Activated CD8-positive, alpha-beta memory T cell treated with anti-CD3 and anti-CD28 coated beads, Interleukin-2, amount 10 ng/mL, durations not matched to agents 7 days and 5 days (primary cell): ENCODE measurements around the gene PRKCQ. TPM values are rescaled to one million over a fixed set of nuclear protein-coding genes. Genes with fewer than 3 reads are reported as not detected.
"Not testable (repeated sequence)": the region's sequence is repeated elsewhere in the genome, so short reads cannot be mapped to it uniquely, and the experiment has no call there.

Experiments
- ATAC-seq: fragments of 150-1000 bp; cut with Tn5 transposase; one replicate; pipeline ENCODE4 v1.10.0; 2021; ENCODE audit warnings: moderate library complexity
- CTCF ChIA-PET: fragments of 350-600 bp; sonication (Branson Sonifier 250); formaldehyde crosslinking; loops from one replicate; lab custom pipeline; 2021; ENCODE audit warnings: antibody characterized with exemption; lab: Charles Lee
- DNase-seq: peaks from one replicate; pipeline ENCODE4 v3.0.0-alpha.2; 2020
- H3K27ac Mint-ChIP-seq: one replicate; pipeline ENCODE4 v1.8.0; 2021; ENCODE audit warnings: mild to moderate bottlenecking, mixed read lengths
- H3K27me3 Mint-ChIP-seq: one replicate; pipeline ENCODE4 v1.8.0; 2021; ENCODE audit warnings: mixed read lengths
- H3K36me3 Mint-ChIP-seq: one replicate; pipeline ENCODE4 v1.8.0; 2021; ENCODE audit warnings: mild to moderate bottlenecking, mixed read lengths
- H3K4me1 Mint-ChIP-seq: one replicate; pipeline ENCODE4 v1.8.0; 2021; ENCODE audit warnings: mixed read lengths
- H3K4me3 Mint-ChIP-seq: one replicate; pipeline ENCODE4 v1.8.0; 2021; ENCODE audit warnings: mild to moderate bottlenecking, moderate library complexity, mixed read lengths
- H3K9me3 Mint-ChIP-seq: one replicate; pipeline ENCODE4 v1.8.0; 2022; ENCODE audit warnings: low read depth, mixed read lengths
- total RNA-seq, 2 experiments: library from RNA; stranded (reverse); gene quantifications; one replicate each; pipeline ENCODE4 v1.2.3, GENCODE V29; 2021

PRKCQ gene
- total RNA-seq, 2 experiments from 2014 or later, result 51.0 to 58.7 TPM

DNA sequence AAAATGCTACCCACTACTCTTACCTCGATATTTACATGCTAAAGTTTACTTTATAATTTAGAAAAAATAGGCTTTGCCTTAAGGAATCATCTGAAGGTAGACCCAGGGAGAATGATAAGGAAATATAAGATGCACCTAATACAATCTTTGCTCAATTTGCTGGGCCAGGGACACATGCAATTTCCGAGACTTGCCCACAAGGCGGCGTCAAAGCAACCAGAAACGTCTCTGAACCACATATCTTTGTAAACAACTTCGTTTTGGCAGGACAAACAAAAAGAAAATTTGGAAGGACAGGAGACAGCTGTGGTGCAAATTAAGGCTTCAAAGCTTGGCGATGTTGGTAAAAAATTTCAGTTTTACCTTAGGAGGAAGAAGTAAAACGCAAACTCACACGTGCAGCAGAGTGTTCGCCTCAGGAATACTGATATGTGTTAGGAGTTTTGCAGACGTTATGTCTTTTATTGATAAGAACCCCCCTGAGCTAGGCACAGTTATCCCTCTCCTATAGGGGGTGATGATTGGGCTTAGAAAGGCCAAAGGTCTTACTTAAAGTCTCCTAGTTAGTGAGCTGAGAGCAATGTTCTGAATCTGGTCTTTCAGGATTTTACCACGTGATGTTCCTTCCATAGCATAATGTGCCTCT lies 134.3 kb downstream of the PRKCQ start:
- peak; percentile 78 for DNase-seq
- peak; percentile 66 for ATAC-seq
- Mint-ChIP-seq H3K36me3 (peaks cover 55% of the 10 kb centered on the region), H3K27me3 (no peaks in the 10 kb centered on the region), H3K9me3 (no peaks in the 10 kb centered on the region), H3K4me3 (no peak overlapping the region), H3K4me1 (peaks cover 39% of the 10 kb centered on the region), H3K27ac (peak overlapping the region; percentile 58)
- CTCF ChIA-PET, result interaction anchor here (0.6 to 2.3 kb wide), 31 partner anchors 9 to 243 kb away, joined by 3 to 16 read pairs (median 4); partner anchors contain the start of gene PFKFB3

DNA sequence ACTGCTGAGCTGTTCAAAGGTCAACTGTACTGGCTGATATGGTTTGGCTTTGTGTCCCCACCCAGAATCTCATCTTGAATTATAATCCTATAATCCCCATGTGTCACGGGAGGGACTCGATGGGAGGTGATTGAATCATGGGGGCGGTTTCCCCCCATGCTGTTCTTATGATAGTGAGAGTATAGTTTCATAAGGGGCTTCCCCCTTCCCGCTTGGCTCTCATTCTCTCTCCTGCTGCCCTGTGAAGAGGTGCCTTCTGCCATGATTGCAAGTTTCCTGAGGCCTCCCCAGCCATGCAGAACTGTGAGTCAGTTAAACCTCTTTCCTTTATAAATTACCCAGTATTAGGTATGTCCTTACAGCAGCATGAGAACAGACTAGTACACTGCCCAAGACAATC lies 140.2 kb downstream of the PRKCQ start:
- H3K27ac Mint-ChIP-seq, H3K9me3 Mint-ChIP-seq, DNase-seq, ATAC-seq, H3K27me3 Mint-ChIP-seq, H3K4me3 Mint-ChIP-seq: not testable (repeated sequence)
- Mint-ChIP-seq H3K36me3 (peaks cover 61% of the 10 kb centered on the region), H3K4me1 (peaks cover 35% of the 10 kb centered on the region)
- CTCF ChIA-PET, result interaction anchor here (0.8 to 1.2 kb wide), 2 partner anchors 32 to 228 kb away, joined by 3 read pairs; no protein-coding TSS in a partner anchor

DNA sequence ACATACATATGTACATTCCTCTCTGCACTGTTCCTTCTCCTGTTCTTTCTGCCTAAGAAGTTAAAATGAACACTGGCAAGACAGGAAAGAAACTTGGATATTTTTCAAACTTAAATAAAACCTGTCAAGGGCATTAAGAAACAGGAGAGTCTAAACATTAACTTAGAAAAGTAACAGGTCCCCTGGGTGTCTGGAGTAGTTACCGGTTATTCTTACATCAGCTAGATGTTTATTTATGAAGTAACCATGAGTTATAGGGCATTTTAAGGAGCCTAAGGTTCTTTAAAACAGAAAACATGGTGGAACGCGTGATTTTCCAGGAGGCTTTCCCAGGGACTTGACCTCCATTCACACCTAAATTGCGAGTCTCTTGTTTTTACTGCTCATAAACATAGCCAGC lies 148.2 kb downstream of the PRKCQ start:
- H3K9me3 Mint-ChIP-seq, result no peaks in the 10 kb centered on the region
- H3K4me3 Mint-ChIP-seq, result no peak overlapping the region
- H3K36me3 Mint-ChIP-seq, result peaks cover 51% of the 10 kb centered on the region
- CTCF ChIA-PET, result interaction anchor here (1.1 kb wide), 1 partner anchor 14 kb away, joined by 3 read pairs; no protein-coding TSS in a partner anchor
- DNase-seq, result peak; percentile 27
- H3K4me1 Mint-ChIP-seq, result peaks cover 5% of the 10 kb centered on the region
- ATAC-seq, result no peak
- no peak overlapping the region for H3K27ac Mint-ChIP-seq
- no peaks in the 10 kb centered on the region for H3K27me3 Mint-ChIP-seq

GRCh38 chr10:6431186-6431585 lies 148.9 kb downstream of the PRKCQ start:
- Mint-ChIP-seq H3K27ac (no peak overlapping the region), H3K4me1 (peaks cover under 1% of the 10 kb centered on the region), H3K27me3 (no peaks in the 10 kb centered on the region), H3K36me3 (peaks cover 48% of the 10 kb centered on the region), H3K4me3 (no peak overlapping the region), H3K9me3 (no peaks in the 10 kb centered on the region)
- ATAC-seq (no peak), DNase-seq (peak; percentile 15)
- CTCF ChIA-PET, result interaction anchor here (1.1 kb wide), 1 partner anchor 15 kb away, joined by 3 read pairs; no protein-coding TSS in a partner anchor

DNA sequence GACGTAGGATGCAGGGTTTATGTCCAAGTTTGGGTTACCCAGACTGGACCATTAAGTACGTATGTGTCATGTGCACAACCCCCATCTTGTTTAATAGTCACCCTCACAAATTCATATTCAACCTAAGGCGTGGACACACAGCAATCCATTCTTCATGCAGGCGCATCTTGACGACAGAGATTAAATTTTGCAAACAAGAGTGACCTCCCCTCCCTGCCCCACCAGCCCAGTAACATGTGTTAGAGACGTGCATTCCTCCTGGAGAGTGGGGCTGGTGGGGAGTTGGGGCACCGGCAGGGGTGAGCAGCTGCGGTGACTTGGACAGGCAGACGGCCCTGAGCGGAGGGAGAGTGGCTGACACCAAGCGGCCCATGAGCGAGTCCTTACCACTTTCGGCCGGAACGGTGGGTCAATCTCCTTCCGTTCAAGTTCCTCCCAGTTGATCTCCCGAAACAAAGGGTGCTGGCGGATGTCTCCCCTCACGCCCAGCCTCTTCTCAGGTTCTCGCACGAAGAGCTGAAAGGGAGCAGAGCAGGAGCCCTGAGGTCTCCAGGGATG lies 149.6 kb downstream of the PRKCQ start:
- Mint-ChIP-seq H3K9me3 (no peaks in the 10 kb centered on the region), H3K4me1 (no peaks in the 10 kb centered on the region), H3K4me3 (no peak overlapping the region), H3K36me3 (peaks cover 53% of the 10 kb centered on the region), H3K27me3 (no peaks in the 10 kb centered on the region), H3K27ac (no peak overlapping the region)
- CTCF ChIA-PET, result interaction anchor here (1.0 kb wide), 1 partner anchor 12 kb away, joined by 3 read pairs; no protein-coding TSS in a partner anchor
- no peak for ATAC-seq
- no peak for DNase-seq

GRCh38 chr10:6427357-6427959 lies 152.6 kb downstream of the PRKCQ start:
- H3K27me3 Mint-ChIP-seq, result no peaks in the 10 kb centered on the region
- no peak for ATAC-seq
- H3K9me3 Mint-ChIP-seq, result no peaks in the 10 kb centered on the region
- H3K36me3 Mint-ChIP-seq, result peaks cover 45% of the 10 kb centered on the region
- CTCF ChIA-PET, result no interaction called here
- no peak for DNase-seq
- peaks cover 8% of the 10 kb centered on the region for H3K4me1 Mint-ChIP-seq
- no peak overlapping the region for H3K27ac Mint-ChIP-seq
- no peak overlapping the region for H3K4me3 Mint-ChIP-seq

DNA sequence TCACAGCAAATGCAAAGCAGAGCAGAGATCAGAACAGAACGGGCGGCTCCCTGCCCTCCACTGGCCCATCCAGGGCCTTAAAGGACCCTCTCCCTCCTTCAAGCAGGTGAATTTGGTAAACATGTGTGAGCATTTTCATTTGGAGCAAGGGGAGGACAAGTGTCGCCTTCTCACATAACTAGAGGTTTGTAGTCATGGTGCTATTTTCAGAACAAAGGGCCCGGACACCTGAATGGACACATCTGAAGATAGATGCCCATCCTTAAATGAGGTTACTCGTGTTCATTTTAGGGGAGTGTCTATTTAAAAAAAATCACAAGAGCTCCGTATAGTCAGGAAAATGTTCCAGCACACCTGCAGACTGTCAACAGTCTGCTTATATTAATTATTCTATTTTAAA lies 153.8 kb downstream of the PRKCQ start:
- CTCF ChIA-PET, result no interaction called here
- DNase-seq (no peak), ATAC-seq (no peak)
- no peak overlapping the region for H3K27ac Mint-ChIP-seq
- H3K4me3 Mint-ChIP-seq, result no peak overlapping the region
- no peaks in the 10 kb centered on the region for H3K9me3 Mint-ChIP-seq
- H3K36me3 Mint-ChIP-seq, result peaks cover 44% of the 10 kb centered on the region
- H3K27me3 Mint-ChIP-seq, result no peaks in the 10 kb centered on the region
- H3K4me1 Mint-ChIP-seq, result peaks cover 8% of the 10 kb centered on the region

- ATAC-seq, result no peak
- Mint-ChIP-seq H3K36me3 (peaks cover 26% of the 10 kb centered on the region), H3K27me3 (no peaks in the 10 kb centered on the region), H3K4me3 (no peak overlapping the region), H3K4me1 (peaks cover 8% of the 10 kb centered on the region), H3K9me3 (no peaks in the 10 kb centered on the region), H3K27ac (no peak overlapping the region)
- no peak for DNase-seq
- CTCF ChIA-PET, result interaction anchor here (0.6 to 0.8 kb wide), 2 partner anchors 23 to 244 kb away, joined by 3 read pairs; no protein-coding TSS in a partner anchor
These were observed 156.5 kb downstream of the PRKCQ start for GRCh38 chr10:6423413-6424170.

DNA sequence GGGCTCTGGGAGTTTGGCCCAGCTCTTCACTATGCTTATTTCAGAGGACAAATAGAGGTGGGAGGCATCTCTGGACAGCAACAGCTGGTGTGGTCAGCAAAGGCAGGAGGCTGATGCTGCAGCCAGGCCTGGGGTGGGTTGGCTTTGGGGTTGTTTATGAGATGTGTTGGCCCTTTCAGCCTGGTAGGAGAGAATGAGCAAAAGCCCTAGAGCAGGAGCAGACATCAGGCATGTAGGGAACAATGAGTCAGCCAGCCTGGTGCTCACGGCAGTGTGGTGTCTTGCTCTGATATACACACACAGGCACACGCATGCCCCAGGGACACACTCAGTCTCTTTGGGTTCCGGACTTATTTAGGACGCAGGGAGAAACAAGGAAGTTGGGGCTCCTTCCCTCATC lies 157.1 kb downstream of the PRKCQ start:
- Mint-ChIP-seq H3K4me1 (peaks cover 8% of the 10 kb centered on the region), H3K36me3 (peaks cover 23% of the 10 kb centered on the region), H3K27me3 (no peaks in the 10 kb centered on the region), H3K27ac (peak overlapping the region; percentile 5), H3K9me3 (no peaks in the 10 kb centered on the region), H3K4me3 (no peak overlapping the region)
- CTCF ChIA-PET, result interaction anchor here (0.8 to 0.9 kb wide), 2 partner anchors 12 to 23 kb away, joined by 3 read pairs; no protein-coding TSS in a partner anchor
- ATAC-seq, result peak; percentile 57
- no peak for DNase-seq

- Mint-ChIP-seq H3K9me3 (no peaks in the 10 kb centered on the region), H3K27me3 (no peaks in the 10 kb centered on the region), H3K27ac (no peak overlapping the region), H3K4me3 (no peak overlapping the region), H3K4me1 (peaks cover 3% of the 10 kb centered on the region), H3K36me3 (peaks cover 3% of the 10 kb centered on the region)
- DNase-seq (no peak), ATAC-seq (no peak)
- CTCF ChIA-PET, result interaction anchor here (0.8 to 5.8 kb wide), 5 partner anchors 9 to 261 kb away, joined by 3 to 55 read pairs (median 3); no protein-coding TSS in a partner anchor
These were observed 161.4 kb downstream of the PRKCQ start for GRCh38 chr10:6418613-6419216.

- DNase-seq (no peak), ATAC-seq (no peak)
- Mint-ChIP-seq H3K27ac (no peak overlapping the region), H3K27me3 (no peaks in the 10 kb centered on the region), H3K9me3 (no peaks in the 10 kb centered on the region), H3K36me3 (peaks cover 3% of the 10 kb centered on the region), H3K4me3 (no peak overlapping the region), H3K4me1 (peaks cover 1% of the 10 kb centered on the region)
- CTCF ChIA-PET, result interaction anchor here (0.8 to 5.8 kb wide), 6 partner anchors 8 to 261 kb away, joined by 3 to 55 read pairs (median 3); no protein-coding TSS in a partner anchor
These were observed 161.9 kb downstream of the PRKCQ start for GRCh38 chr10:6418167-6418566.

- CTCF ChIA-PET, result interaction anchor here (0.8 to 5.8 kb wide), 9 partner anchors 8 to 270 kb away, joined by 3 to 55 read pairs (median 3); no protein-coding TSS in a partner anchor
- Mint-ChIP-seq H3K4me1 (no peaks in the 10 kb centered on the region), H3K27ac (no peak overlapping the region), H3K9me3 (no peaks in the 10 kb centered on the region), H3K27me3 (no peaks in the 10 kb centered on the region), H3K36me3 (no peaks in the 10 kb centered on the region), H3K4me3 (no peak overlapping the region)
- ATAC-seq (peak; percentile 82), DNase-seq (no peak)
These were observed 163.1 kb downstream of the PRKCQ start for GRCh38 chr10:6416892-6417512.
